HG02938 (cell line): ENCODE results near the gene DLK1.

Experiments
- ATAC-seq: cut with Tn5 transposase; IDR thresholded peaks from one replicate; pipeline ENCODE4 v1.9.1; 2021; ENCODE audit warnings: mild to moderate bottlenecking, moderate library complexity; ENCODE audit not compliant: unreplicated experiment

DLK1 gene

GRCh38 chr14:100692859-100693558 is 33.7 kb upstream of the DLK1 start:
- ATAC-seq = no peak

GRCh38 chr14:100693877-100694578 is 32.7 kb upstream of the DLK1 start:
- ATAC-seq = no peak

- no peak for ATAC-seq
These were observed 31.9 kb upstream of the DLK1 start for GRCh38 chr14:100694579-100695422.

GRCh38 chr14:100695423-100695738 is 31.3 kb upstream of the DLK1 start:
- no peak for ATAC-seq

- ATAC-seq = no peak
These were observed 30.7 kb upstream of the DLK1 start for GRCh38 chr14:100696008-100696407.

GRCh38 chr14:100696590-100696989 is 30.1 kb upstream of the DLK1 start:
- no peak for ATAC-seq

GRCh38 chr14:100698066-100698465 is 28.6 kb upstream of the DLK1 start:
- no peak for ATAC-seq

GRCh38 chr14:100698666-100699448 is 27.8 kb upstream of the DLK1 start:
- ATAC-seq = no peak

GRCh38 chr14:100701314-100701713 is 25.4 kb upstream of the DLK1 start:
- no peak for ATAC-seq

GRCh38 chr14:100702590-100702989 is 24.1 kb upstream of the DLK1 start:
- no peak for ATAC-seq

- ATAC-seq = no peak
These were observed 23.1 kb upstream of the DLK1 start for GRCh38 chr14:100703386-100704220.

GRCh38 chr14:100706200-100706599 is 20.5 kb upstream of the DLK1 start:
- no peak for ATAC-seq

GRCh38 chr14:100706860-100707259 is 19.8 kb upstream of the DLK1 start:
- no peak for ATAC-seq

- no peak for ATAC-seq
These were observed 18.0 kb upstream of the DLK1 start for GRCh38 chr14:100708425-100709288.

- ATAC-seq = no peak
These were observed 17.1 kb upstream of the DLK1 start for GRCh38 chr14:100709289-100710284.

- no peak for ATAC-seq
These were observed 16.3 kb upstream of the DLK1 start for GRCh38 chr14:100710391-100710790.

- no peak for ATAC-seq
These were observed 15.7 kb upstream of the DLK1 start for GRCh38 chr14:100710826-100711462.

GRCh38 chr14:100711493-100711892 is 15.2 kb upstream of the DLK1 start:
- no peak for ATAC-seq
